EH (cell line): ENCODE data around the gene FN3K.

Experiments
- DNase-seq: peaks from one replicate; pipeline ENCODE4 v3.0.0-alpha.2; 2015; ENCODE audit warnings: low read depth

The FN3K gene

GRCh38 chr17:82734987-82735866 lies at the start of gene FN3K:
FN3K (plus strand) TSS chr17:82735615; CDS start chr17:82735637, 22 bp downstream.
- DNase-seq = peak; percentile 56

- DNase-seq = no peak
Observed at GRCh38 chr17:82686366-82687324, 48.8 kb upstream of the FN3K start.

- DNase-seq = no peak
Observed at GRCh38 chr17:82687375-82687861, 48.0 kb upstream of the FN3K start.

GRCh38 chr17:82687871-82688270 lies 47.5 kb upstream of the FN3K start:
- no peak for DNase-seq

- no peak for DNase-seq
Observed at GRCh38 chr17:82689077-82689476, 46.3 kb upstream of the FN3K start.

GRCh38 chr17:82690786-82691489 lies 44.5 kb upstream of the FN3K start:
- DNase-seq = no peak

- DNase-seq = no peak
Observed at GRCh38 chr17:82691714-82692113, 43.7 kb upstream of the FN3K start.

GRCh38 chr17:82692268-82692667 lies 43.1 kb upstream of the FN3K start:
- DNase-seq = no peak

GRCh38 chr17:82693168-82693867 lies 42.1 kb upstream of the FN3K start:
- DNase-seq = no peak

- no peak for DNase-seq
Observed at GRCh38 chr17:82694647-82695046, 40.8 kb upstream of the FN3K start.

GRCh38 chr17:82696259-82696658 lies 39.2 kb upstream of the FN3K start:
- no peak for DNase-seq

GRCh38 chr17:82696916-82697807 lies 38.3 kb upstream of the FN3K start:
- peak; percentile 9 for DNase-seq

GRCh38 chr17:82697808-82698064 lies 37.7 kb upstream of the FN3K start:
- no peak for DNase-seq

- peak; percentile 99 for DNase-seq
Observed at GRCh38 chr17:82698065-82698973, 37.1 kb upstream of the FN3K start, which contains the start of gene RAB40B. RAB40B (minus strand) TSS chr17:82698698; CDS start chr17:82698596, 102 bp downstream.

- no peak for DNase-seq
Observed at GRCh38 chr17:82698974-82699442, 36.4 kb upstream of the FN3K start.

- no peak for DNase-seq
Observed at GRCh38 chr17:82699551-82699950, 35.9 kb upstream of the FN3K start.

- DNase-seq = peak; percentile 51
Observed at GRCh38 chr17:82702231-82702927, 33.0 kb upstream of the FN3K start.

- no peak for DNase-seq
Observed at GRCh38 chr17:82703036-82703745, 32.2 kb upstream of the FN3K start.
